ENCODE data around the gene CRYAB.
"Not testable (repeated sequence)": the region's sequence is repeated elsewhere in the genome, so short reads cannot be mapped to it uniquely, and the experiment has no call there.

The CRYAB gene

GRCh38 chr11:111942829-111943228 lies 31.3 kb upstream of the CRYAB start:
- peaks cover 25% of the 10 kb centered on the region for H3K4me1 ChIP-seq (ENCODE audit: control insufficient read depth, low read depth, low read length)
- H3K27me3 ChIP-seq (ENCODE audit: control insufficient read depth, insufficient read depth, low read length): no peaks in the 10 kb centered on the region
- H3K4me3 ChIP-seq (ENCODE audit: low read length): no peak overlapping the region
- no peak overlapping the region for H3K27ac ChIP-seq (ENCODE audit: low read length)
- no peak overlapping the region for H3K9ac ChIP-seq (ENCODE audit: low read length)
- no peaks in the 10 kb centered on the region for H3K9me3 ChIP-seq (ENCODE audit: control insufficient read depth, low read depth, low read length)
- H3K36me3 ChIP-seq (ENCODE audit: control insufficient read depth, low read depth, low read length): no peaks in the 10 kb centered on the region

DNA sequence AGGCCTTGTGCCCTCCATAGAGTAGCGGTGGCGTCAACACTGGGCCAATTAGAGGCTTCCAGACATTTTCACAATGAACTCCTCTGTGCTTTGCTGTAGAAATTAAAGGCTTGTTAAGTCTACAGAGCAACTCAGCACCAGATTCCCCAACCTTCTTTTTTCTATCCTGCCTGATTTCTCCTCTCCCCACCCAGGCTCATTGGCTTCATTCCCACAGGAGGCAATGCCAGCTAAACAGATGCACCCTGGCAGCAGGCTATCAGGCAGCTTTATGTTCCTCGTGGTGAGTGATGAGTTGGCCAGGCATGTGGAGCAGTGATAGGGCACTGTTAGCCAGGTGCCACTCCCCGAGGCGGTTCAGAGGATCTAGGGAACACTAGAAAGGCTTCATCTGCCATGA lies 30.4 kb upstream of the CRYAB start:
- Histone ChIP-seq H3K4me1 (ENCODE audit: control insufficient read depth, low read depth, low read length) (peaks cover 29% of the 10 kb centered on the region), H3K27ac (ENCODE audit: low read length) (no peak overlapping the region), H3K27me3 (ENCODE audit: control insufficient read depth, insufficient read depth, low read length) (no peaks in the 10 kb centered on the region), H3K4me3 (ENCODE audit: low read length) (no peak overlapping the region), H3K9ac (ENCODE audit: low read length) (no peak overlapping the region), H3K36me3 (ENCODE audit: control insufficient read depth, low read depth, low read length) (no peaks in the 10 kb centered on the region), H3K9me3 (ENCODE audit: control insufficient read depth, low read depth, low read length) (no peaks in the 10 kb centered on the region)

GRCh38 chr11:111939836-111940604 lies 28.4 kb upstream of the CRYAB start:
- H3K9me3 ChIP-seq (ENCODE audit: control insufficient read depth, low read depth, low read length): no peaks in the 10 kb centered on the region
- H3K27me3 ChIP-seq (ENCODE audit: control insufficient read depth, insufficient read depth, low read length): no peaks in the 10 kb centered on the region
- H3K4me3 ChIP-seq (ENCODE audit: low read length): no peak overlapping the region
- H3K27ac ChIP-seq (ENCODE audit: low read length): no peak overlapping the region
- H3K36me3 ChIP-seq (ENCODE audit: control insufficient read depth, low read depth, low read length): no peaks in the 10 kb centered on the region
- peaks cover 34% of the 10 kb centered on the region for H3K4me1 ChIP-seq (ENCODE audit: control insufficient read depth, low read depth, low read length)
- H3K9ac ChIP-seq (ENCODE audit: low read length): no peak overlapping the region

DNA sequence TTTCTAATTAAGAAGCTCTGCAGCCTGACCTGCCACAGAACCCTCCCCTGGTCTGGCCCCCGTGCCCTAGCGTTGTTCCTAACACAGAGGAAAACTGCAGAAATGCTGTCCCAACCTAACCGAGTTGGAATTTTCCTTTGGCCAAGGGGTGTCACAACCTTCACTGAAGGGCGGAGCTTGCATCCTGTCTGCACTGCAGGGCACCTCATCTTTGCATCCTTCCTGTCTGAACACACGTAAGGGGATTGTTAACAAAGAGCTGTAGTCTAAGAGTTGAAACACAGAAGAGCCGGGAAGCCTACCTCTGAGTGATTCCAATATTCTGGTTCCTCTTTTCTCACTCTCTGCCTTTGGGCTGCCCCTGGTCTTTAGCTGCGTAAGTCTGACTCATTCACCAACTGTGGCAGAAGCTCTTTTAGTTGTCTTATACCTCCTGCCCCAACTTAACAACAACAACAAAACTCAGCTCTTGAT lies 27.2 kb upstream of the CRYAB start:
- no peaks in the 10 kb centered on the region for H3K36me3 ChIP-seq (ENCODE audit: control insufficient read depth, low read depth, low read length)
- peak overlapping the region; percentile 4 for H3K9ac ChIP-seq (ENCODE audit: low read length)
- no peaks in the 10 kb centered on the region for H3K9me3 ChIP-seq (ENCODE audit: control insufficient read depth, low read depth, low read length)
- no peaks in the 10 kb centered on the region for H3K27me3 ChIP-seq (ENCODE audit: control insufficient read depth, insufficient read depth, low read length)
- H3K4me3 ChIP-seq (ENCODE audit: low read length): peak overlapping the region; percentile 73
- H3K27ac ChIP-seq (ENCODE audit: low read length): no peak overlapping the region
- H3K4me1 ChIP-seq (ENCODE audit: control insufficient read depth, low read depth, low read length): peaks cover 28% of the 10 kb centered on the region

GRCh38 chr11:111937844-111938243 lies 26.3 kb upstream of the CRYAB start:
- Histone ChIP-seq H3K27me3 (ENCODE audit: control insufficient read depth, insufficient read depth, low read length) (no peaks in the 10 kb centered on the region), H3K9me3 (ENCODE audit: control insufficient read depth, low read depth, low read length) (no peaks in the 10 kb centered on the region), H3K4me1 (ENCODE audit: control insufficient read depth, low read depth, low read length) (peaks cover 27% of the 10 kb centered on the region), H3K27ac (ENCODE audit: low read length) (no peak overlapping the region), H3K9ac (ENCODE audit: low read length) (peak overlapping the region; percentile 67), H3K4me3 (ENCODE audit: low read length) (peak overlapping the region; percentile 73), H3K36me3 (ENCODE audit: control insufficient read depth, low read depth, low read length) (no peaks in the 10 kb centered on the region)

DNA sequence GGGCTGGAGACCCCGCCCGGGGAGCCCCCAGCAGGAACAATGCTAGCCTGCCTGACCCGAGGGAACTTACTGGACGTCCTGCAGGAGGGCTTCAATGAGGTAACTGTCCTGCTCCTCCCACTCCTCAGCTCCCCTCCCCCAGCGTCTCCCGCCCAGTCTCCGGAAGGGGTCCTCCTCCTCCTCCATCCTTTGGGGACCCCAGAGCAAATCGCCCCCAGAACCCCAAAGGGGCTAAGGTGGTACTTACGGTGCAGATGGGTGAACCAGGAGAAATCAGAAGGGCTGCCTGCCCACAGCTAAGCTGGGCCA lies 25.8 kb upstream of the CRYAB start:
- H3K27me3 ChIP-seq (ENCODE audit: control insufficient read depth, insufficient read depth, low read length): no peaks in the 10 kb centered on the region
- peaks cover 27% of the 10 kb centered on the region for H3K4me1 ChIP-seq (ENCODE audit: control insufficient read depth, low read depth, low read length)
- H3K36me3 ChIP-seq (ENCODE audit: control insufficient read depth, low read depth, low read length): no peaks in the 10 kb centered on the region
- H3K9ac ChIP-seq (ENCODE audit: low read length): peak overlapping the region; percentile 67
- peak overlapping the region; percentile 73 for H3K4me3 ChIP-seq (ENCODE audit: low read length)
- H3K9me3 ChIP-seq (ENCODE audit: control insufficient read depth, low read depth, low read length): no peaks in the 10 kb centered on the region
- no peak overlapping the region for H3K27ac ChIP-seq (ENCODE audit: low read length)

GRCh38 chr11:111936040-111936540 lies 24.5 kb upstream of the CRYAB start:
- no peaks in the 10 kb centered on the region for H3K9me3 ChIP-seq (ENCODE audit: control insufficient read depth, low read depth, low read length)
- peaks cover 27% of the 10 kb centered on the region for H3K4me1 ChIP-seq (ENCODE audit: control insufficient read depth, low read depth, low read length)
- peak overlapping the region; percentile 73 for H3K4me3 ChIP-seq (ENCODE audit: low read length)
- no peaks in the 10 kb centered on the region for H3K27me3 ChIP-seq (ENCODE audit: control insufficient read depth, insufficient read depth, low read length)
- no peak overlapping the region for H3K27ac ChIP-seq (ENCODE audit: low read length)
- H3K36me3 ChIP-seq (ENCODE audit: control insufficient read depth, low read depth, low read length): no peaks in the 10 kb centered on the region
- peak overlapping the region; percentile 67 for H3K9ac ChIP-seq (ENCODE audit: low read length)

- no peak overlapping the region for H3K9ac ChIP-seq (ENCODE audit: low read length)
- no peak overlapping the region for H3K27ac ChIP-seq (ENCODE audit: low read length)
- H3K4me3 ChIP-seq (ENCODE audit: low read length): peak overlapping the region; percentile 73
- no peaks in the 10 kb centered on the region for H3K27me3 ChIP-seq (ENCODE audit: control insufficient read depth, insufficient read depth, low read length)
- H3K9me3 ChIP-seq (ENCODE audit: control insufficient read depth, low read depth, low read length): no peaks in the 10 kb centered on the region
- H3K36me3 ChIP-seq (ENCODE audit: control insufficient read depth, low read depth, low read length): no peaks in the 10 kb centered on the region
- H3K4me1 ChIP-seq (ENCODE audit: control insufficient read depth, low read depth, low read length): peaks cover 27% of the 10 kb centered on the region
Measured at GRCh38 chr11:111935317-111936039, 23.9 kb upstream of the CRYAB start.

DNA sequence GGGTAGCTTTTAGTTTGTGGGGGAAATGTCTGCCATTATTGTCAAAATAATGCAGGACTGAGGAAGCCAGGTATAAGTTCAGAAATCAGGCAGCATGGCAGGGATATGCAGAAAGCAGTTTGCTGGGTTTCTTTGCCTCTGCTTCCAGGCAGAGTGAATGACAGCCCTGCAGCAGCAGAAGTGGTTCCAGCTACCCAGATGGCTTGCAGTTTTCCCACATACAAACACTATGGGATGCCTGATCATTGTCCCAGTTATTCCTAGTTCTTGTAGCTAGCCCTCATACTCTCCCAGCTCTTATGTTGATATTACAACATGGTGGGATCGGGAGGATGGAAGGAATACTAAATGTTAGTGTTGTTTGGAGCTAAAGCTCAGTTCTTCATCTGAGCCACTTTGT lies 22.7 kb upstream of the CRYAB start:
- Histone ChIP-seq H3K9me3 (ENCODE audit: control insufficient read depth, low read depth, low read length) (no peaks in the 10 kb centered on the region), H3K4me1 (ENCODE audit: control insufficient read depth, low read depth, low read length) (peaks cover 26% of the 10 kb centered on the region), H3K27ac (ENCODE audit: low read length) (no peak overlapping the region), H3K27me3 (ENCODE audit: control insufficient read depth, insufficient read depth, low read length) (no peaks in the 10 kb centered on the region), H3K9ac (ENCODE audit: low read length) (no peak overlapping the region), H3K36me3 (ENCODE audit: control insufficient read depth, low read depth, low read length) (no peaks in the 10 kb centered on the region), H3K4me3 (ENCODE audit: low read length) (no peak overlapping the region)

GRCh38 chr11:111933872-111934271 lies 22.3 kb upstream of the CRYAB start:
- no peaks in the 10 kb centered on the region for H3K27me3 ChIP-seq (ENCODE audit: control insufficient read depth, insufficient read depth, low read length)
- no peak overlapping the region for H3K4me3 ChIP-seq (ENCODE audit: low read length)
- no peaks in the 10 kb centered on the region for H3K9me3 ChIP-seq (ENCODE audit: control insufficient read depth, low read depth, low read length)
- H3K36me3 ChIP-seq (ENCODE audit: control insufficient read depth, low read depth, low read length): no peaks in the 10 kb centered on the region
- H3K4me1 ChIP-seq (ENCODE audit: control insufficient read depth, low read depth, low read length): peaks cover 22% of the 10 kb centered on the region
- H3K27ac ChIP-seq (ENCODE audit: low read length): no peak overlapping the region
- no peak overlapping the region for H3K9ac ChIP-seq (ENCODE audit: low read length)

DNA sequence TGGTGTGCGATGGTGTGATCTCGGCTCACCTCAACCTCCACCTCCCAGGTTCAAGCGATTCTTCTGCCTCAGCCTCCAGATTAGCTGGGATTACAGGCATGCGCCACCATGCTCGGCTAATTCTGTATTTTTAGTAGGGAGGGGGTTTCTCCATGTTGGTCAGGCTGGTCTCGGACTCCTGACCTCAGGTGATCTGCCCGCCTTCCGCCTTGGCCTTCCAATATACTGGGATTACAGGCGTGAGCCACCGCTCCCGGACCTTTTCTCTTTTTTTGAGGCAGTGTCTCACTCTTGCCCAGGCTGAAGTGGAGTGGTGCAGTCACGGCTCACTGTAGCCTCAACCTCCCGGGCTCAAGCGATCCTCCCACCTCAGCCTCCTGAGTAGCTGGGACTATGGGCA lies 21.6 kb upstream of the CRYAB start:
- not testable (repeated sequence) for H3K9me3 ChIP-seq (ENCODE audit: control insufficient read depth, low read depth, low read length); H3K4me3 ChIP-seq (ENCODE audit: low read length); H3K27me3 ChIP-seq (ENCODE audit: control insufficient read depth, insufficient read depth, low read length); H3K9ac ChIP-seq (ENCODE audit: low read length); H3K36me3 ChIP-seq (ENCODE audit: control insufficient read depth, low read depth, low read length); H3K27ac ChIP-seq (ENCODE audit: low read length)
- peaks cover 15% of the 10 kb centered on the region for H3K4me1 ChIP-seq (ENCODE audit: control insufficient read depth, low read depth, low read length)

DNA sequence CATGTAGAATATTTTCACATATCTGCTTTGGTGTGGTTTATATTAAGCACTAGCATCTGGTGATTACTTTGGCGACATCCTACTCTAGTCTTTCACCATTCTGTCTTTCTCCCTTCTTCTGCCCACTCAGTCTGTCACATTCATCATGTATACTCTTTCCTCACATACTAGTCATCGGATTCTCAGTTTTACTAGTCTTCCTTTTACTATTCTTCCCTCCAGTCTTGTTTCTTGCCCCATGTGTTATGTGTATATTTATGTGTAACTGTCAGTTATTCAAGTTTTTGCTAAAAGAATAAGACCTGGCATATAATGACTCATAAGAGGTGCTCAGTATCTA lies 21.0 kb upstream of the CRYAB start:
- Histone ChIP-seq H3K4me3 (ENCODE audit: low read length) (no peak overlapping the region), H3K4me1 (ENCODE audit: control insufficient read depth, low read depth, low read length) (peaks cover 9% of the 10 kb centered on the region), H3K36me3 (ENCODE audit: control insufficient read depth, low read depth, low read length) (no peaks in the 10 kb centered on the region), H3K27ac (ENCODE audit: low read length) (no peak overlapping the region), H3K9me3 (ENCODE audit: control insufficient read depth, low read depth, low read length) (no peaks in the 10 kb centered on the region), H3K9ac (ENCODE audit: low read length) (no peak overlapping the region), H3K27me3 (ENCODE audit: control insufficient read depth, insufficient read depth, low read length) (no peaks in the 10 kb centered on the region)

Data from iPS-18a (cell line).